ENCODE measurements around the gene APOL2. TPM values are rescaled to one million over a fixed set of nuclear protein-coding genes. Genes with fewer than 3 reads are reported as not detected.
"Not testable (repeated sequence)": the region's sequence is repeated elsewhere in the genome, so short reads cannot be mapped to it uniquely, and the experiment has no call there.

APOL2 gene
- total and polyA plus RNA-seq, 3 donors from 2014 or later = 16.6 to 34.5 (median 19.5) TPM

- Histone ChIP-seq H3K9me3 (no peaks in the 10 kb centered on the region), H3K36me3 (ENCODE audit: low read depth, missing control alignments) (no peaks in the 10 kb centered on the region), H3K27ac (no peak overlapping the region), H3K4me1 (peaks cover 10% of the 10 kb centered on the region), H3K27me3 (no peaks in the 10 kb centered on the region), H3K4me3 (no peak overlapping the region)
- no peak for DNase-seq
- TF ChIP-seq CTCF (IDR thresholded peaks at IDR 0.05) = no peak
- TF ChIP-seq POLR2A (IDR thresholded peaks at IDR 0.05) = no peak
- intact Hi-C loops (cut with DNase I; ENCODE audit: low total_unique reads) = loop anchor here (10.0 kb wide), 1 partner anchor 86 kb away; no protein-coding TSS in a partner anchor
- WGBS, 2 donors = 75 to 83% methylated on average over 8 of the region's 8 CpGs
Measured at GRCh38 chr22:36280379-36280778, 41.1 kb upstream of the APOL2 start.

- 69 to 77% methylated on average over 8 of the region's 8 CpGs for WGBS, 2 donors
- intact Hi-C loops (cut with DNase I; ENCODE audit: low total_unique reads) = no loop called here
- TF ChIP-seq POLR2A (IDR thresholded peaks at IDR 0.05) (no peak), CTCF (IDR thresholded peaks at IDR 0.05) (no peak)
- no peak overlapping the region for H3K27ac ChIP-seq
- peaks cover 3% of the 10 kb centered on the region for H3K4me1 ChIP-seq
- H3K27me3 ChIP-seq = no peaks in the 10 kb centered on the region
- no peaks in the 10 kb centered on the region for H3K36me3 ChIP-seq (ENCODE audit: low read depth, missing control alignments)
- H3K9me3 ChIP-seq = no peaks in the 10 kb centered on the region
- no peak overlapping the region for H3K4me3 ChIP-seq
- DNase-seq = no peak
Measured at GRCh38 chr22:36279219-36279666, 39.9 kb upstream of the APOL2 start.

- intact Hi-C loops (cut with DNase I; ENCODE audit: low total_unique reads) = no loop called here
Measured at GRCh38 chr22:36277482-36278291, 38.4 kb upstream of the APOL2 start.

GRCh38 chr22:36274531-36274930, 35.2 kb upstream of the APOL2 start:
- 84 to 93% methylated on average over 5 of the region's 5 CpGs for WGBS, 2 donors
- TF ChIP-seq CTCF (IDR thresholded peaks at IDR 0.05) (no peak), POLR2A (IDR thresholded peaks at IDR 0.05) (no peak)

More at GRCh38 chr22:36277482-36278291, 38.4 kb upstream of the APOL2 start:
- peaks cover 3% of the 10 kb centered on the region for H3K4me1 ChIP-seq
- no peaks in the 10 kb centered on the region for H3K27me3 ChIP-seq
- no peaks in the 10 kb centered on the region for H3K9me3 ChIP-seq
- TF ChIP-seq POLR2A (IDR thresholded peaks at IDR 0.05) (no peak), CTCF (IDR thresholded peaks at IDR 0.05) (peak; percentile 47 to 71 (median 51))
- peak; percentile 67 for DNase-seq
- H3K4me3 ChIP-seq = no peak overlapping the region
- no peaks in the 10 kb centered on the region for H3K36me3 ChIP-seq (ENCODE audit: low read depth, missing control alignments)
- WGBS, 2 donors = 47 to 55% methylated on average over 18 of the region's 18 CpGs
- no peak overlapping the region for H3K27ac ChIP-seq

GRCh38 chr22:36271951-36272350, 32.6 kb upstream of the APOL2 start:
- H3K4me3 ChIP-seq; H3K4me1 ChIP-seq; H3K9me3 ChIP-seq; H3K27me3 ChIP-seq; DNase-seq; H3K27ac ChIP-seq; H3K36me3 ChIP-seq (ENCODE audit: low read depth, missing control alignments); intact Hi-C loops (cut with DNase I; ENCODE audit: low total_unique reads): not testable (repeated sequence)
- WGBS, 2 donors = 79 to 90% methylated on average over 3 to 5 of the region's 5 CpGs

More at GRCh38 chr22:36274531-36274930, 35.2 kb upstream of the APOL2 start:
- intact Hi-C loops (cut with DNase I; ENCODE audit: low total_unique reads) = no loop called here
- DNase-seq = no peak
- H3K4me3 ChIP-seq = no peak overlapping the region
- no peak overlapping the region for H3K27ac ChIP-seq
- peaks cover 3% of the 10 kb centered on the region for H3K4me1 ChIP-seq
- no peaks in the 10 kb centered on the region for H3K36me3 ChIP-seq (ENCODE audit: low read depth, missing control alignments)
- H3K27me3 ChIP-seq = no peaks in the 10 kb centered on the region
- no peaks in the 10 kb centered on the region for H3K9me3 ChIP-seq

GRCh38 chr22:36271231-36271630, 31.9 kb upstream of the APOL2 start:
- DNase-seq; intact Hi-C loops (cut with DNase I; ENCODE audit: low total_unique reads); H3K4me1 ChIP-seq; H3K27me3 ChIP-seq; H3K36me3 ChIP-seq (ENCODE audit: low read depth, missing control alignments); H3K4me3 ChIP-seq; H3K27ac ChIP-seq; H3K9me3 ChIP-seq: not testable (repeated sequence)
- 69 to 70% methylated on average over 6 to 7 of the region's 7 CpGs for WGBS, 2 donors
